ENCODE data around the gene SLC35G1. TPM values are rescaled to one million over a fixed set of nuclear protein-coding genes. Genes with fewer than 3 reads are reported as not detected.

The SLC35G1 gene
- total and polyA plus RNA-seq, 2 of the 13 experiments (the other 11 are each of a cell fraction or from before 2014, with no cell fraction given): 2.5 to 4.5 TPM

GRCh38 chr10:93921338-93921737 lies 27.6 kb downstream of the SLC35G1 start:
- Histone ChIP-seq H3K79me2 (ENCODE audit: insufficient read depth, low read length) (no peaks in the 10 kb centered on the region), H3K4me2 (ENCODE audit: low read depth, low read length) (no peak overlapping the region), H4K20me1 (ENCODE audit: insufficient read depth, low read length) (no peaks in the 10 kb centered on the region), H2AFZ (ENCODE audit: low read length) (no peak overlapping the region), H3K9me3 (ENCODE audit: low read length) (no peaks in the 10 kb centered on the region), H3K4me1 (ENCODE audit: insufficient read depth, low read length) (peaks cover 10% of the 10 kb centered on the region; the same call in 1 of the 2 replicates), H3K27ac (ENCODE audit: extremely low read length, insufficient read depth, low read length) (no peak overlapping the region), H3K36me3 (replicated peaks in 1 of 2; ENCODE audit: control insufficient read depth in 1 of 2, insufficient read depth in 2 of 2, low read length in 2 of 2) (no peaks in the 10 kb centered on the region), H3K27me3 (ENCODE audit: control insufficient read depth in 1 of 2, insufficient read depth in 2 of 2, low read length in 2 of 2) (no peaks in the 10 kb centered on the region; a peak in 1 of 5 replicates), H3K9ac (ENCODE audit: insufficient read depth, low read depth, low read length) (no peak overlapping the region), H3K4me3 (replicated peaks in 1 of 3; ENCODE audit: insufficient read depth in 1 of 3, low read depth in 2 of 3, low read length in 3 of 3) (no peak overlapping the region)
- WGBS (ENCODE audit: low lambda C conversion rate): 33% methylated on average over 7 of the region's 7 CpGs
- ATAC-seq (no peak), FAIRE-seq (no peak), DNase-seq (ENCODE audit: low spot score) (no peak)
- ChIA-PET POLR2A (no interaction called here), CTCF (ENCODE audit: low intra/inter-chr PET ratio, low total read pairs) (no interaction called here)
- intact Hi-C loops (cut with micrococcal nuclease; ENCODE audit: unreplicated experiment): no loop called here
- 0 out of 2 replicates have a peak, but pooled peaks have one; percentile 13 for TF ChIP-seq STAG1 (CRISPR knock-in tag; IDR thresholded peaks at IDR 0.05)
- TF ChIP-seq ZNF563 (CRISPR knock-in tag; IDR thresholded peaks at IDR 0.05): no peak
- no peak for TF ChIP-seq AGO2 (optimal IDR thresholded peaks at IDR 0.05; ENCODE audit: low read depth, low read length)
- 0 out of 2 replicates have a peak, but pooled peaks have one; percentile 16 for TF ChIP-seq ZNF574 (CRISPR knock-in tag; IDR thresholded peaks at IDR 0.05)
- no peak for TF ChIP-seq ZMYM2 (CRISPR knock-in tag; IDR thresholded peaks at IDR 0.05)
- TF ChIP-seq CTCF (CRISPR knock-in tag; IDR thresholded peaks at IDR 0.05): peak; percentile 46
- TF ChIP-seq ZEB1 (IDR thresholded peaks at IDR 0.05; ENCODE audit: insufficient replicate concordance, low read depth): no peak
- TF ChIP-seq ZBTB37 (CRISPR knock-in tag; IDR thresholded peaks at IDR 0.05): no peak
- in situ Hi-C loops (cut with HindIII; ENCODE audit: extremely low pct_ligation_motif_present, low pct_unique_long_range_greater_than_20kb): loop anchor here (25.0 kb wide), 1 partner anchor 516 kb away; no protein-coding TSS in a partner anchor
- BruUV-seq (replicated peaks): no TSS peak

Measured in HepG2 (cell line).